Uterus (tissue), 4 donors: ENCODE measurements around the gene CASK. TPM values are rescaled to one million over a fixed set of nuclear protein-coding genes. Genes with fewer than 3 reads are reported as not detected.

ENCODE experiments used
- DNase-seq, 2 donors: peaks; one replicate each; pipeline ENCODE4 v3.0.0-alpha.2; 2019 to 2020
- H3K27ac ChIP-seq, 2 donors: fragments of 200-600 bp; sonication (generic); 1 replicate in 1 of 2; 2 replicates in 1 of 2; pipeline ENCODE4 v1.5.1; 2016 to 2018
- H3K27me3 ChIP-seq, 2 donors: fragments of 200-600 bp; sonication (generic); one replicate each; pipeline ENCODE4 v1.5.1; 2018 to 2019; ENCODE audit warnings: control low read depth in 1 of 2
- H3K36me3 ChIP-seq, 2 donors: fragments of 200-600 bp; sonication (generic); one replicate each; pipeline ENCODE4 v1.5.1; 2019; ENCODE audit warnings: control low read depth in 1 of 2
- H3K4me1 ChIP-seq, 2 donors: fragments of 200-600 bp; sonication (generic); one replicate each; pipeline ENCODE4 v1.5.1; 2018 to 2019; ENCODE audit warnings: control low read depth in 1 of 2
- H3K4me3 ChIP-seq, 2 donors: fragments of 200-600 bp; sonication (generic); 1 replicate in 1 of 2; 2 replicates in 1 of 2; pipeline ENCODE4 v1.5.1; 2018 to 2019; ENCODE audit warnings: mild to moderate bottlenecking in 1 of 2
- H3K9me3 ChIP-seq, 2 donors: fragments of 200-600 bp; sonication (generic); one replicate each; pipeline ENCODE4 v1.5.1; 2019; ENCODE audit warnings: control low read depth in 1 of 2
- CTCF ChIP-seq, 4 experiments: fragments of 200-600 bp in 2 of 4; fragments of 450-650 bp in 2 of 4; sonication (generic) in 2 of 4; IDR thresholded peaks; one replicate each; pipeline ENCODE4 v1.5.1; 2016 to 2019; ENCODE audit warnings: antibody characterized with exemption in 4 of 4, mild to moderate bottlenecking in 2 of 4, moderate library complexity in 1 of 4
- POLR2A ChIP-seq, 2 donors: fragments of 450-650 bp; IDR thresholded peaks; one replicate each; pipeline ENCODE4 v1.6.1; 2016; ENCODE audit warnings: antibody characterized with exemption in 2 of 2, mild to moderate bottlenecking in 1 of 2, moderate library complexity in 1 of 2
- intact Hi-C: fragments of 100-400 bp; cut with DNase I; formaldehyde crosslinking; loops from one replicate; pipeline ENCODE4 v1.15.1; 2023; ENCODE audit warnings: low total_unique reads
- total RNA-seq, 4 donors: library from RNA; depleted of rRNA in 3 of 4; stranded (reverse); fragments of >200 nt in 3 of 4; gene quantifications; one replicate each; pipeline versions ENCODE4 v1.1.0 to v1.2.4, GENCODE V29; 2014 to 2023
- donor health status: DM: yes; HTN: yes; CAD: no.

The CASK gene
- total RNA-seq, 4 donors from 2014 or later: 7.9 to 76.0 (median 40.7) TPM

- TF ChIP-seq POLR2A (IDR thresholded peaks at IDR 0.05) (no peak), CTCF (IDR thresholded peaks at IDR 0.05) (no peak)
- no peak overlapping the region for H3K27ac ChIP-seq
- H3K27me3 ChIP-seq: no peaks in the 10 kb centered on the region
- no peaks in the 10 kb centered on the region for H3K4me1 ChIP-seq
- DNase-seq: no peak
- intact Hi-C loops: no loop called here
- H3K36me3 ChIP-seq: no peaks in the 10 kb centered on the region
- H3K9me3 ChIP-seq: no peaks in the 10 kb centered on the region
- no peak overlapping the region for H3K4me3 ChIP-seq
These were observed 384.6 kb downstream of the CASK start for GRCh38 chrX:41538707-41539106.

GRCh38 chrX:41530085-41530484 is 393.3 kb downstream of the CASK start:
- Histone ChIP-seq H3K27me3 (no peaks in the 10 kb centered on the region), H3K27ac (no peak overlapping the region), H3K36me3 (no peaks in the 10 kb centered on the region), H3K9me3 (no peaks in the 10 kb centered on the region), H3K4me3 (no peak overlapping the region), H3K4me1 (no peaks in the 10 kb centered on the region)
- intact Hi-C loops: no loop called here
- no peak for TF ChIP-seq POLR2A (IDR thresholded peaks at IDR 0.05)
- no peak for TF ChIP-seq CTCF (IDR thresholded peaks at IDR 0.05)
- DNase-seq: no peak

- Histone ChIP-seq H3K4me1 (no peaks in the 10 kb centered on the region), H3K9me3 (no peaks in the 10 kb centered on the region), H3K27me3 (no peaks in the 10 kb centered on the region), H3K36me3 (no peaks in the 10 kb centered on the region), H3K27ac (no peak overlapping the region), H3K4me3 (no peak overlapping the region)
- intact Hi-C loops: no loop called here
- TF ChIP-seq CTCF (IDR thresholded peaks at IDR 0.05) (no peak), POLR2A (IDR thresholded peaks at IDR 0.05) (no peak)
- DNase-seq: no peak
These were observed 394.1 kb downstream of the CASK start for GRCh38 chrX:41529221-41529620.

GRCh38 chrX:41528784-41529183 is 394.6 kb downstream of the CASK start:
- Histone ChIP-seq H3K9me3 (no peaks in the 10 kb centered on the region), H3K27me3 (no peaks in the 10 kb centered on the region), H3K27ac (no peak overlapping the region), H3K4me1 (no peaks in the 10 kb centered on the region), H3K4me3 (no peak overlapping the region), H3K36me3 (no peaks in the 10 kb centered on the region)
- intact Hi-C loops: no loop called here
- TF ChIP-seq CTCF (IDR thresholded peaks at IDR 0.05) (no peak), POLR2A (IDR thresholded peaks at IDR 0.05) (no peak)
- DNase-seq: no peak

GRCh38 chrX:41526925-41527324 is 396.4 kb downstream of the CASK start:
- Histone ChIP-seq H3K36me3 (no peaks in the 10 kb centered on the region), H3K9me3 (no peaks in the 10 kb centered on the region), H3K4me3 (no peak overlapping the region), H3K27ac (no peak overlapping the region), H3K27me3 (no peaks in the 10 kb centered on the region), H3K4me1 (no peaks in the 10 kb centered on the region)
- TF ChIP-seq CTCF (IDR thresholded peaks at IDR 0.05): no peak
- no peak for DNase-seq
- intact Hi-C loops: no loop called here
